HuH-7.5 (cell line): ENCODE measurements around the gene BOK.
A peak's percentile ranks its signal among the peaks of the same experiment; 100 is the strongest.
"Not testable (repeated sequence)": the region's sequence is repeated elsewhere in the genome, so short reads cannot be mapped to it uniquely, and the experiment has no call there.

ENCODE experiments used
- DNase-seq: peaks from one replicate; pipeline ENCODE4 v3.0.0; 2011; ENCODE audit warnings: low spot score

BOK gene

GRCh38 chr2:241558532-241559322, at the start of gene BOK:
BOK (plus strand) TSS chr2:241558745; CDS start chr2:241559484, 739 bp downstream.
- DNase-seq: peak; percentile 90

GRCh38 chr2:241509155-241509784, 49.3 kb upstream of the BOK start:
- no peak for DNase-seq

- no peak for DNase-seq
Observed at GRCh38 chr2:241511091-241511741, 47.3 kb upstream of the BOK start.

GRCh38 chr2:241514553-241514952, 44.0 kb upstream of the BOK start:
- DNase-seq: no peak

GRCh38 chr2:241514986-241515737, 43.4 kb upstream of the BOK start:
- no peak for DNase-seq

- no peak for DNase-seq
Observed at GRCh38 chr2:241516520-241516965, 42.0 kb upstream of the BOK start.

- DNase-seq: no peak
Observed at GRCh38 chr2:241517297-241517696, 41.2 kb upstream of the BOK start.

- no peak for DNase-seq
Observed at GRCh38 chr2:241519669-241520068, 38.9 kb upstream of the BOK start.

- DNase-seq: no peak
Observed at GRCh38 chr2:241522477-241522876, 36.1 kb upstream of the BOK start.

- not testable (repeated sequence) for DNase-seq
Observed at GRCh38 chr2:241525818-241526780, 32.4 kb upstream of the BOK start.

GRCh38 chr2:241530571-241530970, 28.0 kb upstream of the BOK start:
- DNase-seq: no peak

- no peak for DNase-seq
Observed at GRCh38 chr2:241531161-241531722, 27.3 kb upstream of the BOK start.

GRCh38 chr2:241532168-241532567, 26.4 kb upstream of the BOK start:
- no peak for DNase-seq

GRCh38 chr2:241532733-241533601, 25.6 kb upstream of the BOK start:
- DNase-seq: no peak

- no peak for DNase-seq
Observed at GRCh38 chr2:241534293-241534692, 24.3 kb upstream of the BOK start.

GRCh38 chr2:241534701-241535375, 23.7 kb upstream of the BOK start:
- DNase-seq: peak; percentile 75

- DNase-seq: no peak
Observed at GRCh38 chr2:241535871-241536655, 22.5 kb upstream of the BOK start.
